GM12891 (cell line): Measurements from ENCODE around the gene TMEM178B.

Experiments used
- POLR2A ChIP-seq: IDR thresholded peaks from 2 replicates; pipeline ENCODE4 v1.6.1; 2011; ENCODE audit warnings: low read depth, low read length, control low read depth
- POLR2AphosphoS5 ChIP-seq: IDR thresholded peaks from 2 replicates; pipeline ENCODE4 v1.6.1; 2011; ENCODE audit warnings: low read depth, low read length, control low read depth
- POU2F2 ChIP-seq: IDR thresholded peaks from 2 replicates; pipeline ENCODE4 v1.6.1; 2011; ENCODE audit warnings: low read depth, mild to moderate bottlenecking, control low read depth, low read length, moderate library complexity
- TAF1 ChIP-seq: IDR thresholded peaks from 2 replicates; pipeline ENCODE4 v1.6.1; 2011; ENCODE audit warnings: low read depth, low read length, control low read depth

GRCh38 chr7:141416650-141417270, 342.9 kb downstream of the TMEM178B start:
- TF ChIP-seq POLR2A (no peak), POLR2AphosphoS5 (no peak), TAF1 (no peak), POU2F2 (no peak)
